Activated T-cell treated with anti-CD3 and anti-CD28 coated beads for 1 hour (primary cell): ENCODE data around the gene CEP63.

Experiments
- DNase-seq: peaks from one replicate; pipeline ENCODE4 v3.0.0-alpha.2; 2020; ENCODE audit warnings: low read depth

CEP63 gene

DNA sequence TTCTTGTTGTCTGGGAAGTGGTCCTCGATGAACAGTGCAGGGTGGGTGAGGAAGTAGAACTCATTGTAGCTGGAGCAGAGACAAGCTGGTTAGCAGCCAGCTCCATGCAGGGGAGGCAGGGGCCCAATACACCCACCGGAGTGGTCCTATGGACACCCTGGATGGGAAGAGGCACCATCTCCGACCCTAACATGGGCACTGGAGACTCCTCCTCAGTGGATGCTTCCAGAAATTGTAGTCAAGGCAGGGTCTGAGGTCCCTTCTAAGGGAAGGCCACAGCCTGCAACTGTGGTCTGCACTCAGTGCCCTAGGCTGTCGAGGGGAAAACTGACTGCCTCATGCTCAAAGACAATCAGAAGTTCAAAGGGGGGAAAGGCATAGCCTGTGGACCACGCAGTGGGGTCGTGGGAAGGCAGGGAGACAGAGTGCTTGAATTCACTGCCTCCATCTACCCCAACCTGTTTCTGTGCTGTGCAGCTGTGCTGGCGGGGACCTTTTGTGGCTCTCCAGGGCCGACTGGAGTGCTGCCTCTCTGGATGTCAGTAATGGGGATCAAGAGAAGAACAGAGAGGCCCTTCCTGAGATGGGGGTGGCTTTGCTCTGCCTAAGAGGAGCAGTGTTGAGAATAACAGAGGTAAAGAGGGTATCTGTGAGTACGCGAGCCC lies 123.0 kb downstream of the CEP63 start:
- no peak for DNase-seq

DNA sequence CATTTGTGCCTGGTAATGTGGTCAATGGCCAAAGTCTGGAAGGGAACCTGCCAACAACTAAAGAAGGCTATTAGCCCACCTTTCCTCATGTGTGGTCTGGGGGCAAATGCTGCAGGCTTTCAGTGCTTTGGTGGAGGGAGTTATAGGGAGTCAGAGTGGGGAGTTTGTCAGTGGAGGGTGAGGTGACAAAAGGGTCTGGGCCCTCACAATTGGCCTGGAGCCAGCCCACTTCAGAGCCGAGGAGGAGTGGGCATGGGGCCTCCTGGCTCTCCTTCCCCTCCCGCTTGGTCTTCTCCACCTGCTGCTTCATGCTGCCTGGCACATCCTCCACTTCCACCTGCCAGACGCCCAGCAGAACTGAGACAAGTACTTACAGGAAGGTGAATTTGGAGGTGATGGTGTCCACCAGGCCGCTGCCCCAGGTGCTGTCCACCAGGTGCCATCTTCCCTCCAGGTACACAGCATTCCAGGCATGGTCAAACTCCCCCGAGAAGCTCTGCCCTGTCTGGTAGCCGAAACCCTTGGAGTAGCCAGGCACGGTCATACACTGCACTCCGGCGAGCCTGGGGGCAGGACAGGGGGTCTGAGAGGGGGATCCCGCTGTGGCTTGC lies 124.1 kb downstream of the CEP63 start:
- no peak for DNase-seq

- no peak for DNase-seq
Measured at GRCh38 chr3:134610432-134611385, 124.9 kb downstream of the CEP63 start.

DNA sequence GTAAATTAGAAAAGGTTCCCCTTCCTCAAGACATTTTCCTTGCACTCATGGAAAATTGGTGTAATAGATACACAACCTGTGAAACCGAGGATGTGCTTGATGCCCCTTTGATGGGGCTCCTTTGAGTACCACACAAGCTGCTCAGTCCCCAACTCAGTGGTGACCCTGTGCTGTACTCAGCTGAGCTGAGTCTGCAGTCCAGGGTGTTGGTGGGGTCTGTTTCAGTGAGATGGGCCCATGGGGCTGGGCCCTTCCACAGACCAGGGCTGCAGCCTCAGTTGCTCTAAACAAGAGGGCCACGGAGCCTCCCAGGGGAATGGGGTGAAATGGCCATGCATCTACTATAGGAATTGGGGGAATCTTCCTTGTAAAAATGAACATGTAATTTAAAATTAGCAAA lies 125.7 kb downstream of the CEP63 start:
- DNase-seq: no peak

- no peak for DNase-seq
Measured at GRCh38 chr3:134613006-134613520, 127.2 kb downstream of the CEP63 start.

DNA sequence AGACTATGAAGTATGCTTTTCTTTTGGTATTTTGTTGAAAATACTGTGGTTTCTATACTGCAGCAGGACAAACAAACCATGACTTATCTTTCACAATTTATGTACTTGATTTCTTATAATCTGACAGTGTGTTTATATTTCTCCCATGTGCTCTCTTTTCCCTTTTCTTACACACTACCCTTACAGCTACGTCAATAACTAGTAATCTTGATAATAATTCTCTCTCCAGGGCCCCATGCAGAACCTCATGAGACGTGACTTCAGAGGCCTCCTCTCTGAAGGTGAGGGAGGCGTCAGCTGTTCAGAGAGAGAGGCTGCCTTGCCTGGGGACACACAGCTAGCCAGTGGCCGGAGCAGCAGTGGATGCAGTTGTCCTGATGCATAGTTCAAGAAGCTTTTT lies 129.1 kb downstream of the CEP63 start:
- no peak for DNase-seq

GRCh38 chr3:134615743-134616142 lies 129.9 kb downstream of the CEP63 start:
- DNase-seq: no peak

- no peak for DNase-seq
Measured at GRCh38 chr3:134617608-134618477, 132.0 kb downstream of the CEP63 start.

DNA sequence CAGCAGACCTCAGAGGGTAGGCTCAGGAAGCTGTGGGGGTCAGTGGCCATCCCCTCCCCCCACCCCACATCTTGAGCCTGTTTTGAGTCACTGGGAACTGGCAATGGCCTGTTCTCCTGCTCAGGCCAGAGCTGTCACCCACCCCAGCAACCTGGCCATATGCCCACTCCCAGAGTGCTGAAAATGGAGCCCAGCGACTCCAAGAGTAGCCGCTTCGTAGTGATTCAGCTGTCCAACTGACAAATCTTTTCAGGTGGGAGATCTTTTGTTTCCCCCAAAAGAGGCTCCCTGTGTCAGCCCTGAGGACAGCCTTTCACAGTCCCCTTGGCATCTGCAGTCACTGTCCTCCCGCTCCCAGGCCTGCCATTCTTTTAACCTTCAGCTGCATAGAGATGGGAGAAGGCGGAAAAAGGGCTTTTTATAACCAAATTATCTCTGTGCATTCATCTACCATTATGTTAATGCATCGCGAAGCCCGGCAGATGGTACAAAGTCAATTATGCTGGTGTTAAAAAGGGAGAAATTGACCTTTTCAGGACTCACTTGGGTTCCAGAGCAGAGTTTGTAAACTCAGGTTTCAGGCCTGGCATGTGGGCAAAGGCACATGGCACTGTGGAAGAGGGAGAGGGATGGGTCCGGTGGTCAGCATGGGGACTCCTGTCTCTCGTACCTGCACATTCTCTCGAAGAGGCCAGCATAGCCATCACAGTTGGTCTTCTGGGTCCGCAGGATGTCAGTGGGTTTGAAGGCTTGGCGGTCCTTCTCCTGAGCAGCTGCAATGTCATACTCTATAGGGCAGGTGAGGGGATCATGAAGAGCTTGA lies 132.8 kb downstream of the CEP63 start:
- DNase-seq: no peak

- no peak for DNase-seq
Measured at GRCh38 chr3:134619301-134619615, 133.4 kb downstream of the CEP63 start.

DNA sequence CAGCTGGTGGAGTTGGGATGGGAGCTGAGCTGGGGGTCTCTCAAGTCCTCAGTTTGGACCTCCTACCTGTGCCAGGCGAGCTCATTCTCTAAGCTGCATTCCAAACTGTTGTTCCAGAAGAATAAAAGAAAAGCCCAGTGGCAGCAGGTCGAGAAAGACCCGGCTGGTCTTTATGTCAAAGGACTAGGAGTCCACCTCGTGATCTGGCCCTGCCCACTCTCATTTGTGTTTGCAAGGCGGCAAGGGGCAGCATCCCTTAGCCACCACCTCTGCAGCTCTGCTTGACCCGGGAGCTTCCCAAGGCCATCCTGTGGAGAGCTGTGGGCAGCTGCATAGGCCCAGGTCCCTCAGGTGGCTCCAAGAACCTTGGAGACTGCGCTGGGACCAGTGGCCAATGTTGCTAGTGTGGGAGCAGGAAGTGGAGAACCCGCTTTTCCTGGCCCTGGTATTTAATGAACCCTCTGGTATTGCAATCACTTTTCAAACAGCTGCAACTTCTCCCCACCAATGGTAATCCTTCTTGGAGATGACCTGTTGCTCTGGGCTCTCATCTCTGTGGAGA lies 134.1 kb downstream of the CEP63 start:
- no peak for DNase-seq

DNA sequence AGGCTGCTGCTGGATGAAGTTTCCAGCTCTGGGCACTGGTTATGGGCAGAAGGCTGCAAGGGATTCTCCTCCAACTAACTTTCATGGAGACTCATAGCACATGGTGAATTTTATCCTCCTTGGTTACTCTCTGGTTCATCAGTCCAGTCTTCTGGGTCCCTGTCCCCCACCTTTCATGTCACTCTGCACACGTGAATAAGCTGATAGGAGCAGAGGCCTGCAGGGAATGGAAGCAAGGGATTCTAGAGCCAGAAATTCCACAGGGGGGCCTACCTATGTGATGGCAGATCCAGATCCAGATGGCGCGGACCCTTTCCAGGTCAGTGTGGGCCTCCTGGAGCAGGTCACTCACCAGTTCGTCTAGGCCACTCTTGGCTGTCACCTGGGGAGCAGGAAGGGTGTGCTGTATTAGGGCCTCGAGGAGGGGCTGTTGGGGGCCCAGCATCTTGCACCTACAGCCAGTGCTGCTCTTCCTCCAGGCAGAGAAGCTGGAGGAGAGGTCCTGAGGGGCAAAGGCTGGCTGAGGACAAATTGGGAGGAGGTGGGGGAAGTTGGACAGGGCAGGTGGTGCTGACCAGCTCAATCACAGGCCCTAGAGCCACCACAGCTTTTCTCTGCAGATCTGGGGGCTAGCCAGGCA lies 134.7 kb downstream of the CEP63 start:
- no peak for DNase-seq

DNA sequence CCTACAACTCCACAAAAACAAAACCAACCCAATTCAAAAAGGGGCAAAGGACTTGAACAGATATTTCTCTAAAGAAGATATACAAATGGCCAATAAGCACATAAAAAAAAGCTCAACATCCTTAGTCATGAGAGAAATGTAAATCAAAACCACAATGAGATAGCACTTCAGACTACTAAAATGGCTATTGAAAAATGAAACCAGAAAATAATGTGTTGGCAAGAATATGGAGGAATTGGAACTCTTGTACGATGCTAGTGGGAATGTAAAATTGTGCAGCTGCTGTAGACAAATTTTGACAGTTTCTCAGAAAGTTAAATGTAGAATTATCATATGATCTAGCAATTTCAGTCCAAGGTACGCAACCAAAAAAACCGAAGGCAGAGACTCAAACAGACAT lies 136.0 kb downstream of the CEP63 start:
- DNase-seq: no peak

GRCh38 chr3:134622806-134623365 lies 137.0 kb downstream of the CEP63 start:
- no peak for DNase-seq

GRCh38 chr3:134623615-134624245 lies 137.9 kb downstream of the CEP63 start:
- DNase-seq: no peak
